Endothelial cell of umbilical vein (primary cell): ENCODE measurements around the gene DEPDC5. TPM values are rescaled to one million over a fixed set of nuclear protein-coding genes. Genes with fewer than 3 reads are reported as not detected.
A peak's percentile ranks its signal among the peaks of the same experiment; 100 is the strongest.

ENCODE experiments used
- BruUV-seq: library from RNA; stranded (reverse); fragments of 400-500 nt; replicated peaks from 2 replicates; lab custom pipeline; 2021; lab: Mats Ljungman, UMichigan
- CTCF ChIA-PET: fragments of 300-600, 350-600 bp; sonication (Branson Sonifier 250); formaldehyde crosslinking; loops from one replicate; lab custom pipeline; 2021; ENCODE audit warnings: antibody characterized with exemption, inconsistent platforms; lab: Charles Lee
- POLR2A ChIA-PET: fragments of 300-600, 350-600 bp; sonication (Branson Sonifier 250); formaldehyde crosslinking; loops from one replicate; lab custom pipeline; 2021; ENCODE audit warnings: antibody characterized with exemption, inconsistent platforms; lab: Charles Lee
- DNase-seq: peaks from one replicate; pipeline ENCODE4 v3.0.0-alpha.2; 2011; ENCODE audit warnings: low read depth, low spot score
- FAIRE-seq: peaks from 2 replicates; lab custom pipeline; 2011; peaks lifted over from hg19 to GRCh38; lab: Jason Lieb, UNC
- H2AFZ ChIP-seq: 2 replicates; pipeline ENCODE4 v1.6.0; 2012; ENCODE audit warnings: low read depth, low read length, control low read depth, inconsistent platforms
- H3K27ac ChIP-seq: 2 replicates; pipeline ENCODE4 v1.5.1; 2011; ENCODE audit warnings: low read depth, mild to moderate bottlenecking, control low read depth, low read length, moderate library complexity; ENCODE audit not compliant: insufficient read depth
- H3K27me3 ChIP-seq, 2 experiments: 2 replicates each; pipeline versions ENCODE4 v1.6.0 to v1.6.1; 2011; ENCODE audit warnings: low read length in 2 of 2, mixed read lengths in 1 of 2; ENCODE audit not compliant: control insufficient read depth in 2 of 2, insufficient read depth in 2 of 2
- H3K36me3 ChIP-seq, 2 experiments: 2 replicates in 1 of 2; 3 replicates in 1 of 2; pipeline ENCODE4 v1.5.1; 2011; ENCODE audit warnings: low read length in 2 of 2, mild to moderate bottlenecking in 1 of 2, moderate library complexity in 1 of 2; ENCODE audit not compliant: control insufficient read depth in 2 of 2, insufficient read depth in 2 of 2; ENCODE audit errors: extremely low read depth in 1 of 2
- H3K4me1 ChIP-seq: 3 replicates; pipeline ENCODE4 v1.5.1; 2011; ENCODE audit warnings: mild to moderate bottlenecking, low read length; ENCODE audit not compliant: control insufficient read depth, insufficient read depth; ENCODE audit errors: extremely low read depth
- H3K4me2 ChIP-seq: 2 replicates; pipeline ENCODE4 v1.6.1; 2011; ENCODE audit warnings: low read length, control low read depth, mixed read lengths; ENCODE audit not compliant: insufficient read depth
- H3K4me3 ChIP-seq, 3 experiments: fragments of 200-600 bp in 1 of 3; sonication (generic), shearing (Covaris generic) in 1 of 3; replicated peaks in 1 of 3; 2 replicates each; pipeline ENCODE4 v1.5.1; 2011 to 2016; ENCODE audit warnings: control low read depth in 3 of 3, low read length in 3 of 3, mild to moderate bottlenecking in 2 of 3, inconsistent platforms in 1 of 3, low read depth in 1 of 3, moderate library complexity in 1 of 3; ENCODE audit not compliant: insufficient read depth in 1 of 3
- H3K79me2 ChIP-seq: 2 replicates; pipeline ENCODE4 v1.6.0; 2012; ENCODE audit warnings: low read length, inconsistent platforms; ENCODE audit not compliant: control insufficient read depth, insufficient read depth
- H3K9ac ChIP-seq: replicated peaks from 2 replicates; pipeline ENCODE3; 2011; ENCODE audit warnings: low read length, control low read depth; ENCODE audit not compliant: insufficient read depth; ENCODE audit errors: extremely low read depth
- H3K9me1 ChIP-seq: replicated peaks from 3 replicates; pipeline ENCODE4 v1.6.0; 2011; ENCODE audit warnings: mild to moderate bottlenecking, low read length; ENCODE audit not compliant: control insufficient read depth, insufficient read depth; ENCODE audit errors: extremely low read depth
- H3K9me3 ChIP-seq: replicated peaks from 2 replicates; pipeline ENCODE4 v1.5.1; 2012; ENCODE audit warnings: low read length, inconsistent platforms; ENCODE audit not compliant: control insufficient read depth, insufficient read depth
- H4K20me1 ChIP-seq: replicated peaks from 2 replicates; pipeline ENCODE3; 2011; ENCODE audit warnings: mild to moderate bottlenecking, low read length; ENCODE audit not compliant: control insufficient read depth, insufficient read depth; ENCODE audit errors: extremely low read depth
- FOS ChIP-seq: IDR thresholded peaks from 2 replicates; pipeline ENCODE4 v1.6.1; 2011; ENCODE audit warnings: mild to moderate bottlenecking, low read length, moderate library complexity, borderline replicate concordance; ENCODE audit not compliant: insufficient read depth
- GATA2 ChIP-seq: IDR thresholded peaks from 2 replicates; pipeline ENCODE4 v1.7.0; 2011; ENCODE audit warnings: low read depth, mild to moderate bottlenecking, moderate library complexity, mixed read lengths, low read length; ENCODE audit not compliant: insufficient read length, insufficient read depth
- JUN ChIP-seq: IDR thresholded peaks from 2 replicates; pipeline ENCODE4 v1.6.1; 2011; ENCODE audit warnings: borderline replicate concordance, low read depth; ENCODE audit not compliant: insufficient read length, insufficient read depth
- MYC ChIP-seq: IDR thresholded peaks from one replicate; pipeline ENCODE4 v1.6.1; 2011; ENCODE audit warnings: mild to moderate bottlenecking, low read depth, low read length
- POLR2A ChIP-seq: IDR thresholded peaks from 2 replicates; pipeline ENCODE4 v1.6.1; 2012; ENCODE audit warnings: low read depth, mild to moderate bottlenecking, control low read depth, low read length
- POLR2AphosphoS5 ChIP-seq: IDR thresholded peaks from 2 replicates; pipeline ENCODE4 v1.6.1; 2012; ENCODE audit warnings: low read depth, mild to moderate bottlenecking, control low read depth, low read length, moderate library complexity; ENCODE audit not compliant: insufficient read depth
- dilution Hi-C: fragments of 300-500 bp; cut with MboI; formaldehyde crosslinking; loops from one replicate; pipeline ENCODE4 v1.15.0; 2019; ENCODE audit warnings: low sequenced_read_pairs; ENCODE audit not compliant: extremely low pct_ligation_motif_present
- intact Hi-C: fragments of 100-400 bp; cut with micrococcal nuclease; formaldehyde crosslinking; loops from one replicate; pipeline ENCODE4 v1.10.0; 2022
- polyA plus RNA-seq, 4 experiments: library from polyadenylated mRNA; depleted of rRNA in 3 of 4; stranded (reverse) in 3 of 4; unstranded in 1 of 4; fragments of >200 nt; gene quantifications; 2 replicates each; pipeline versions ENCODE4 v1.2.1 to v1.2.3, GENCODE V29; 2011 to 2012; ENCODE audit warnings: missing spikeins in 1 of 4
- total RNA-seq: library from RNA; stranded (reverse); gene quantifications from 2 replicates; pipeline ENCODE4 v1.2.3, GENCODE V29; 2021
- TF ChIP-seq, protein P1 (sequence below), 2 donors: IDR thresholded peaks; 1 replicate in 1 of 2; 2 replicates in 1 of 2; pipeline ENCODE4 v1.5.1; 2011; ENCODE audit warnings: low read length in 2 of 2, mild to moderate bottlenecking in 2 of 2, moderate library complexity in 2 of 2, control low read depth in 1 of 2, inconsistent platforms in 1 of 2, low read depth in 1 of 2; ENCODE audit not compliant: insufficient read depth in 1 of 2; ENCODE audit errors: extremely low read depth in 1 of 2

Gene DEPDC5
- total and polyA plus RNA-seq, 2 donors (not counting 3 experiments of a cell fraction or from before 2014, with no cell fraction given): 13.1 to 36.6 TPM

DNA sequence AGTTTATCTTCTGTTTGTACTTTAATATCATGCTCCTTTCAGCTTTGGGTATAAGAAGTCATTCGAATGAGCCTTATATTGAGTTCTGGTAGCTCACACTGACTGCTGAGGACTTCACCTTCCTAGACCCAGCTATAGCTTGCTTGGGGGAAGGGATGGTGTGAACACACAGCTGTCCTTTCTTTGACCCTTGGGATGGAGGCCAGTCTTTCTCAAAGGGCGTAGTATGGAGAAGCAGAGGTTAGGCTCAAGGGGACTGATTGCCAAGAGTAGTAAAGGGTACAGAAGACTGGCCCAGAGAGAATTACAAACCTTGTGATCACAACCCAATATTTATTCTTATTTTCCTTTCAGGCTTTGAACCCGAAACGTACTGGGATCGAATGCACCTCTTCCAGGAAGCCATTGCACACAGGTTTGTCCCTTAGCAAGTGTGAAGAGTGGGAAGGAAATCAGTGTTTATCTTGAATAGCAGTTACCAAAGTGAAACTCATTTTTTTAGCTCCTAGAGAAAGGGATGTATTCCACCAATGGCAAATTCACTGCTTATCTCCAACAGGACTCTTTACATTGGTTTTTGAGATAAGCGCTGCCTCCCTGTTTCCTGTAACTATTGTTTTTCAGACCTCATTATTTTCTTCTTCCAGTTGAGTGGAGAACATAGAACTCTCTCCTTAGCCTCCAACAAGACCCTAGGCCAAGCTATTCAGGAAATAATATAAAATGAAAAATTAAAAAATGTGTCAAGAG, 147.7 kb downstream of the DEPDC5 start:
- peak overlapping the region; percentile 43 for H3K4me2 ChIP-seq
- FAIRE-seq (peak; percentile 91), DNase-seq (peak; percentile 83)
- no peaks in the 10 kb centered on the region for H3K79me2 ChIP-seq
- no peaks in the 10 kb centered on the region for H3K9me1 ChIP-seq
- H3K4me3 ChIP-seq: no peak overlapping the region
- H3K36me3 ChIP-seq: peaks cover 0 to 11% of the 10 kb centered on the region in 2 experiments
- POLR2A ChIA-PET: no interaction called here
- CTCF ChIA-PET: interaction anchor here (0.9 to 2.0 kb wide), 7 partner anchors 11 to 69 kb away, joined by 3 to 8 read pairs (median 4); no protein-coding TSS in a partner anchor
- intact Hi-C loops (loop anchor here (2.0 kb wide), 1 partner anchor 45 kb away; no protein-coding TSS in a partner anchor), dilution Hi-C loops (no loop called here)
- H3K9me3 ChIP-seq: no peaks in the 10 kb centered on the region
- H3K27ac ChIP-seq: no peak overlapping the region
- no peaks in the 10 kb centered on the region for H4K20me1 ChIP-seq
- no peak overlapping the region for H3K9ac ChIP-seq
- peaks cover 15% of the 10 kb centered on the region for H3K4me1 ChIP-seq
- H2AFZ ChIP-seq: no peak overlapping the region
- H3K27me3 ChIP-seq: no peaks in the 10 kb centered on the region
- BruUV-seq: no TSS peak
- TF ChIP-seq MYC: no peak
- peak; percentile 9 for TF ChIP-seq JUN
- TF ChIP-seq GATA2: peak; percentile 85
- TF ChIP-seq FOS: no peak
- TF ChIP-seq, protein P1, sequence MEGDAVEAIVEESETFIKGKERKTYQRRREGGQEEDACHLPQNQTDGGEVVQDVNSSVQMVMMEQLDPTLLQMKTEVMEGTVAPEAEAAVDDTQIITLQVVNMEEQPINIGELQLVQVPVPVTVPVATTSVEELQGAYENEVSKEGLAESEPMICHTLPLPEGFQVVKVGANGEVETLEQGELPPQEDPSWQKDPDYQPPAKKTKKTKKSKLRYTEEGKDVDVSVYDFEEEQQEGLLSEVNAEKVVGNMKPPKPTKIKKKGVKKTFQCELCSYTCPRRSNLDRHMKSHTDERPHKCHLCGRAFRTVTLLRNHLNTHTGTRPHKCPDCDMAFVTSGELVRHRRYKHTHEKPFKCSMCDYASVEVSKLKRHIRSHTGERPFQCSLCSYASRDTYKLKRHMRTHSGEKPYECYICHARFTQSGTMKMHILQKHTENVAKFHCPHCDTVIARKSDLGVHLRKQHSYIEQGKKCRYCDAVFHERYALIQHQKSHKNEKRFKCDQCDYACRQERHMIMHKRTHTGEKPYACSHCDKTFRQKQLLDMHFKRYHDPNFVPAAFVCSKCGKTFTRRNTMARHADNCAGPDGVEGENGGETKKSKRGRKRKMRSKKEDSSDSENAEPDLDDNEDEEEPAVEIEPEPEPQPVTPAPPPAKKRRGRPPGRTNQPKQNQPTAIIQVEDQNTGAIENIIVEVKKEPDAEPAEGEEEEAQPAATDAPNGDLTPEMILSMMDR (IDR thresholded peaks at IDR 0.05; ENCODE audit: extremely low read depth in 1 of 2, insufficient read depth in 1 of 2, low read depth in 1 of 2, low read length in 2 of 2): no peak
- no peak for TF ChIP-seq POLR2AphosphoS5
- TF ChIP-seq POLR2A: no peak
